GM19468 (cell line): ENCODE measurements around the gene TRIO.

Source experiments
- ATAC-seq: cut with Tn5 transposase; IDR thresholded peaks from one replicate; pipeline ENCODE4 v1.9.1; 2021; ENCODE audit warnings: mild to moderate bottlenecking, moderate library complexity, moderate number of reproducible peaks; ENCODE audit not compliant: unreplicated experiment; ENCODE audit errors: extremely low read depth

The TRIO gene

DNA sequence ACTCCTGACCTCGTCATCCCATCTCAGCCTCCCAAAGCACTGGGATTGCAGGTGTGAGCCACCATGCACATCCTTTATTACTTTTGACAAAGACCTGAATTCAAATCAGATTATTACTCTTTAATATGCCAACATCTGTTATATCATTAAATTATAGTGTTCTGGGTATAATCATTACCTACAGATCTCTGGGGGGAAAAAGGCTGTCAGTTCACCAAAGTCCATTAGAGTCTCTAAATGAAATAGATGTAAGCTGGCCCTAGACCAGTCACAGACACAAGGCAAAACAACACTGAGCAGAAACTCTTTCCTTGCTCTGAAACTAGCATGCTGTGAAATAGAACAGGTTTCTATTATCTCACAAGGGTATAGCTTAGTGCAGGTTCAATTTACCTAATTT is 21.6 kb upstream of the TRIO start:
- ATAC-seq = no peak

GRCh38 chr5:14122089-14122488 is 21.1 kb upstream of the TRIO start:
- no peak for ATAC-seq

- no peak for ATAC-seq
Observed at GRCh38 chr5:14123551-14123950, 19.6 kb upstream of the TRIO start.

DNA sequence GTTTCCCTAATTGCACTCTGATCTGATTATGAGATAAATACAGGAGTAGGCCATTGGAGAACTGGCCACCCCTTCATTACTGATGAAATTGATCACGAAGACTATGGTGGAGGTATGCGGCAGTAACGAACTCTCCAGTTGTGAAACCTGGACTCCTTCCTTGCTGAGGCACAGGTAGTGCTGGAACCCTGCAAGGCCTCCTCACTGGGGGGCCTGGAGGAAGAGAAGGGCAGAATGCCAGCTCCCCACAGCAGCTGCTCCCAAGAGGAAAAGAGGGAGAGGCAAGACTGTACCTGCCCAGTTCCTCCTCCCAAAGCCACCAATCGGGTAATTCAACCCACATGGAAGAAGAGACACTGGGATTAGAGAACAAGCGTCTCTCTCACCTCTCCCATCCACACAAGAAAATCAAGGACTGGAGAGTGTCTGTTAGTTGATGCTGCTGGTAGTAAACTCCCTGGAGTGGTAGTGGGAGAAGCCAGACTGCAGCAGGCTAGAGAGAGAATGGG is 19.1 kb upstream of the TRIO start:
- ATAC-seq = no peak

GRCh38 chr5:14125262-14125661 is 17.9 kb upstream of the TRIO start:
- no peak for ATAC-seq

- no peak for ATAC-seq
Observed at GRCh38 chr5:14127587-14127986, 15.6 kb upstream of the TRIO start.

DNA sequence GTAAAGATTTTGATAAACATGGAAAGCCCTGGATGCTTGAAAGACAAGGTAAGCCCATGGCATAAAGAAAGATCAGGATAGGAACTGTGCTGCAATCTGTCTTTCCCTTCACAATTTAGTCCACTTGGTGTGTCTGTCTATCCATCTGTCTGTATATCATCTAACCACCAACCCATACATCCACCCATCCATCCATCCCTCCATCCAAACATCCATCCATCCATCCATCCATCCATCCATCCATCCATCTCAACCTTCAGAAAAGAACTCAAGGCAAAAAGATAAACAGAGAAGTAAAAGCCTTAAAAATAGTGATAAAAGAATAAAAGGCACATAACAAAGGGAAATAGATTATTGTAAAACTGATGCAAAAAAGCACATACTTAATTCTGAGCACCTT is 15.1 kb upstream of the TRIO start:
- no peak for ATAC-seq

DNA sequence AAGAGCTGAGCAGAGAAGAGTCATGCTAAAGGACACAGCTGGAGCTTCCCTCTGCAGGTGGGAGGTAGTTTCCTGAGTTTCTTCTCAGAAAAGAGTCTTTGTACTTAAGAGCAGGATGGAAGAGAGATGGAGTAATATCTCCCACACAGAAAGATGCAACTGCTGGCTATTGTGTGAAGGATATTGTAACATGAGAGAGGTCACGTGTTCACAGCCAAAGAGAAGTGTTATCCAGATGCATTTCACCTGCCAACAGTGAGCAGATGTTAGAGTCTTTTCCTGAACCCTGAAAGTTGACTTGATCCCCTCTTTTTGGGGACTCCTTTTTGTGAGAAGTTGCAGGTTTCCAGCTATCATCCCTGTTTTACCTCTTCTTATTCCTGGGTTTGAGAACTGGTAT is 14.0 kb upstream of the TRIO start:
- no peak for ATAC-seq

DNA sequence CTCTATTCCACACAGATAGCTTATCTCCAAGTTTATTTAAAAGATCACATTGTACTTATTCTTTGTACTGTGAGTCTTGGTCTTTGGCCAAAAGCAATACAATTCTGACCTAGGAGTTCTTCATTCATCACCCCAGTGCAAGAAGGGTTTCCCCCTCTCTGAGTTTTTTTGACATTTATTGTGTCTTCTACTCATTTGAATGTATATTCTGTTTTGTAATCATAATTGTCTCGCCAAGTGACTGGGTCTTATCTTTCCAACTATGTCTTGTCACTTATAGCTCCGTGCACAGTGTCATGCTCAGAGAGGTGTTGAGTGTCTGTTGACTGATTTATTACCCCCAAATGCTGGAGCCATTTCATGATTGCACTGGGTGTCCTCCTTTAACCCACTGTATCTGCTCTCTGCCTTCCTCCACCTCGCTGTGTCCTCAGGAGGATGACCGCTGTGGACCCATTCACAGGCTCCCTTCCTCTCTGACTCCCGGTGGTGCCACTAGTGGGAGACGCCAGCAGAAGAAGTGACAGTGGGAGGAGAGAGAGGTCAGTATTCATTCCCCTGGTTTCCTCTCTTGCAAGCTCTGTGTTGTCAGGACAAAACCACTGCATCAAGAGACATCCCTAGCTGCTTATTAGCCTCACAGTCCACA is 11.2 kb upstream of the TRIO start:
- ATAC-seq = no peak

DNA sequence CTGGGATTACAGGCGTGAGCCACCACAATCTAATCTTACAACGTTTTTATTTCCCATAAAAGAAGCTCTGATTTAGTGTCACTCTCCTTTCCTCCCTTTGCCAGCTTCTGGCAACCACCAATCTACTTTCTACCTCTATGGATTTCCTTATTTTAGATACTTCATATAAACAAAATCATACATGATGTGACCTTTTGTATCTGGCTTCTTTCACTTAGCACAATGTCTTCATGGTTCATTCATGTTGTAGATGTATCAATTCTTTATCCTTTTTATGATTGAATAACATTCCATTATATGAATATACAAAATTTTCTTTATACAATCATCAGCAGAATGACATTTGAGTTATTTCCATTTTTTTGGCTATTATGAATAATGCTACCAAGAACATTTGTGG is 9.7 kb upstream of the TRIO start:
- ATAC-seq = no peak

DNA sequence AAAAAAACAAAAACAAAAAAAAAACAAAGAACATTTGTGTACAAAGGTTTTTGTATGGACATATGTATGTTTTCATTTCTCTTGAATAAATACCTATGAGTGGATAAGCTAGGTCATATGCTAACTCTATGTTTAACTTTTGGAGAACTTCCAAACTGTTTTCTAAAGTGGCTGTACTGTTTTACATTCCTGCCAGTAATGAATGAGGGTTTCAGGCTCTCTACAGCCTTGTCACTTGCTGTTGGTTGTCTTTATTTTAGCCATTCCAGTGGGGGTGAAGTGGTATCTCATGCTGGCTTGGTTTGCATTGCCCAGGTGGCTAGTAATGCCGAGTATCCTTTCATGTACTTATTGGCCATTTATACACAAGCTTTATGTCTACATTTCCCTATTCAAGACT is 9.1 kb upstream of the TRIO start:
- no peak for ATAC-seq

- ATAC-seq = no peak
Observed at GRCh38 chr5:14134771-14135170, 8.4 kb upstream of the TRIO start.

GRCh38 chr5:14135621-14136020 is 7.5 kb upstream of the TRIO start:
- ATAC-seq = no peak

DNA sequence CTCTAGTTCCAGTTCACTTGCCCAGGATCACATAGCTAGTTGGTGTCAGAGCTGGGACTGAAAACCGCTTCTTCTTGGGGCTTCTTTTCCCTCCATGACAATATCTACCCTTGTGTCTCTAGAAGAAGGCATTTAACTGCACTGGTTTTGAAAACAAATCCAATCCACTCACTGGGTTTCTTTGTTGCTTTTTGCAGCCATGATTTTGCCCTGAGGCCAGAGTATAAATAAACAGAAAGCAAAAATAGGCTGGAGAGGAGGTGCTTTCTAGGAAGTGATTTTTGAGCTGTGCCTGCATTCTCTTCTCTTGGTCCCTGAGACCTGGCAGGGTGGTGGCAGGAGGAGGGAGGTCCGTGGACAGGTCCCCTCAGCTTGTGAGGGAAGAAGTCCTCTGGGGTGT is 6.9 kb upstream of the TRIO start:
- ATAC-seq = no peak

- ATAC-seq = no peak
Observed at GRCh38 chr5:14138608-14139540, 4.3 kb upstream of the TRIO start.

- ATAC-seq = no peak
Observed at GRCh38 chr5:14141764-14142163, 1.4 kb upstream of the TRIO start.

DNA sequence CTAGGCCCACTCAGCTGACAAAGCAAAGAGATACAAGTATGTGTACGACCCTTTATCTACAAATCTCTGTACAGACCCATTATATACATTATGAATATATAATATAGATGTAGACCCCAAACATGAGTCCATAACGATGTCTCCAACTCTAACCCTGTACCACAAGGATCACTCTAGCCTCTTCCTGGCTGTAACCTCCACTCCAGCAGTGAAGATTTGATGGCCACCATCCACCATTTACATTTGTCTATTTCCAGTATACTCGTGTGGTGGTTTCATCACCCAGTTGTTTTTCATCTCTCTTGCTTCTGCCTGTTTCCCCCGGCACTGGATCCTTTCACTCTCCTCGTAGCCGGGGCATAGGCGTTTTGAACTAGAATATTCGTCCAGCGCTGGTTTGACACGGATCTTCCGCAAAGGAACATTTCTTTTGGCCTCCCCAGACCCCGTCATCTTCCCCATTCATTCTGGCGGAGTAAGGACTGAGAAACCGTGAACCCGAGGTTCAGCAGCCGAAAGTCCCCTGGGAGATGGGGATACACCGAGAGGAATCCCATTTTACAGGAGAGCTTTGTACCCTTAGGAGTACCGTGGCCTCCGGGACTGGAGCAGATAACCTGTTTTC is 828 bp upstream of the TRIO start:
- no peak for ATAC-seq

DNA sequence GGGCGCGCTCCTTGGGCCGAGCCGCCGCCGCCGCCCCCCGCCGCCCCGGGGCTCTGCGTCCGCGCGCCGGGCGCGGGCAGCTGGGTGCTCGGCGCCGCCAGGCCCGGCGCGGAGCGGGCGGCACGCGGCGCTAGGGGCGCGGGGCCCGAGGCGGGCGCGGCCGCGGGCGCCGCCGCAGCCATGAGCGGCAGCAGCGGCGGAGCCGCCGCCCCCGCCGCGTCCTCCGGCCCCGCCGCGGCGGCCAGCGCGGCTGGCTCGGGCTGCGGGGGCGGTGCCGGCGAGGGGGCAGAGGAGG is 351 bp downstream of the TRIO start:
- no peak for ATAC-seq

DNA sequence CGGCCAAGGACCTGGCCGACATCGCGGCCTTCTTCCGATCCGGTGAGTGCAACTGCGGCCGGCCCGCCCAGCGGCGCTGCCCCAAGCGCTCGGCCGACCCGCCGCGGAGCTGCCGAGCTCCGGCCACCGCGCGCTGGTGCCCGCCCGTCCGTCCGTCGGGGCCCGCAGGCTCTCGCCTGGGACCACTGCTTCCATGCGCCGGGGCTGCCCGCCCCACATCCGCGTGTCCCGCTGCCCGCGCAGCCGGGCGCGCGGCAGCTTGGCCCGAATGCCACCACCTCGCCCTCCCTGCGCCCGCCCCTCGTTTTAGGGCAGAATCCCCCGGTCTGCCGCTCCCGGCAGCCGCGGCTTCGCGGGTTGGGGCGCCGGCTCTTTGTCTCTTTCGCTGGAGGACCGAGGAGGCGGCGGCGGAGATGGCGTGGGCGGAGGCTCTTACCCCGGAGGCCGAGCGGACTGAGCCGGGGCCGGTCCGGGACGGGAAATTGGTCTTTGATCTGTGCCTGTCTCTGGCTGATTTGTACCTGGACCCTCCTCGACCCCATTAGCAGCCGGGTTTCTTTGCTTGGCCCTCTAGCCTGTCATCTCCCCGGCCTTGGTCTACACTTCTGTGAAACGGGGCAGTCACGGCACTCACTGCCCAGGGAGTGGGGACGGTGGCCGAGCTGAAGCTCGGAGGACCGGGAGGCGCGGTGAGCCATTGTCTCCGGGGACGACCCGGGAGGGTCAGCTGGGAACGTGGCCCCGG is 871 bp downstream of the TRIO start:
- no peak for ATAC-seq

DNA sequence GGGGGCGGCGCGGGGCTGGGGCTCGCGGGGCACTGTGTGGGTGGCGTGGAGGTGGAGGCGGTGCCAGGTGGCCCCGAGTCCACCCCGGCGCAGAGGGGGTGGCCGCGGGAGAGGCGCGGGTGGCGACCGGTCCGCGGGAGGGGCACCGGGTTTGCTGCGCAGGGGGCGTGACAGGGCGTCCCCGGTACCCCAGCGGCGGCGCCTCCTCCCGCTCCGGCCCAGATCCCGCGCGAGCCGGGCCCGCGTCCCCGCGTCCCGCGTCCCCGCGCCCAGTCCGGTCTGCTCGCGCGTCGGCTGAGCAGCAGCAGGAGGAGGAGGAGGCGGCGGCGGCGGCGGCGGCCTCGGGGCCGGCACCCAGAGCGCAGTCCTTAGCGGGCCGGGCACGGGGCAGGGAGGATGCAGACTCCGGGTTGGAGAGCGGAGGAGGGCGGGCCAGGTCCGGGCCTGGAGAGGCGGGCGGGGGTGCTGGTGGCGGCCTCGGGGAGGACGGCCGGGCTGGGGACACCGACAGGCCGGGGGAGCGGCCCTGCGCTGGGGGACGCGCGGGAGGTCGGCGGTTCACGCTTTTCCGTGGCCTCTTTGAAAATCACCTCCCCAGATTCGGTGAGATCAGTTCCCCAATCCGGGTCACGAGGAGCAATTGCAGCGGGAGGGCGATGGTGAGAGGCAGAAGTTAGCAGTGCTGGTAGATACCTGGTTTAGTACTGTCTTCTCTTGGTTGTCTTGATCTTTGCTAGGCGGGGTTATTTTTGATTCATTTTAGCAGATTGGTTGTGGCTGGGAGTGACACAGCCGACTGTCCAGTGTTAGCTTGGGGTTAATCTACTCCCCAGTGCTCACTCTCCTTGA is 1.7 kb downstream of the TRIO start:
- peak; percentile 30 for ATAC-seq
